Measurements from ENCODE around the gene CYP4F11.
"Not testable (repeated sequence)": the region's sequence is repeated elsewhere in the genome, so short reads cannot be mapped to it uniquely, and the experiment has no call there.

The CYP4F11 gene

DNA sequence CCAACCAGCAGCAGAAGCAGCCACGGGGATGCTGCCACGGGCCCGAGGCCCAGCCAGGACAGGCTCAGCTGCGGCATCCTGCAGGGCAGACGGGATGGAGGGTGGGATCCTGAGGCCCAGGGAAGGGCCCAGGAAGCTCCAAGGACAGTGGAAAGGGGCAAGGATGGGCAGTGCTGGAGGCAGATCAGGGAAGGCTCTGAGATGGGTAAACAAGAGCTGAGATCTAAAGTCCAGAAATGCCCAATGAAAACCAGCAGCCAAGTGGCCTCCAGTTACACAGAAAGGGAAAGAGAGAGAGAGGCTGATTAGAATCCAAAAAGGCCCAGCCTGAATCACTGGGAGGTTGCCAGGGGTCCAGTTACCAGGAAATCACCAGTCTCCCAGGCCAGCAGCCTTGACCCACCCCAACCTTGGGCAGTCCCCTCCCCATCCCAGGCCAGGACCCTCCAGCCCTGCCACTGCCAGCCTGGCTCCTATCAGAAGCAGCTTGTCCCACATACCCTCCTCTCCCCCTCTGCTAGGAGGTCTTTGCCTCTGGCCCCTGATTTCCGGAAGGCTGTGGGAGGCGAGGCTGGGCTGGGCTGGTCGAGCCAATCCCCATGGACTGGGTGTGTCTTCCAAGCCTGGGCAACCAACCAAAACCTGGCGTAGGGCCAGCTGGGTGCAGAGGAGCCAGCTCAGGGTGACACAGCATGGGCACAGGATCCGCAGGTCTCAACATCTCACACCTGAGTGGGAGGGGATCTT, at the start of gene CYP4F11:
Gene CYP4F11, minus strand, starts transcription at position 198 of the 747 bp plus-strand sequence. Its CDS starts 121 bp downstream, at position 77.
- peak; percentile 29 for DNase-seq

DNA sequence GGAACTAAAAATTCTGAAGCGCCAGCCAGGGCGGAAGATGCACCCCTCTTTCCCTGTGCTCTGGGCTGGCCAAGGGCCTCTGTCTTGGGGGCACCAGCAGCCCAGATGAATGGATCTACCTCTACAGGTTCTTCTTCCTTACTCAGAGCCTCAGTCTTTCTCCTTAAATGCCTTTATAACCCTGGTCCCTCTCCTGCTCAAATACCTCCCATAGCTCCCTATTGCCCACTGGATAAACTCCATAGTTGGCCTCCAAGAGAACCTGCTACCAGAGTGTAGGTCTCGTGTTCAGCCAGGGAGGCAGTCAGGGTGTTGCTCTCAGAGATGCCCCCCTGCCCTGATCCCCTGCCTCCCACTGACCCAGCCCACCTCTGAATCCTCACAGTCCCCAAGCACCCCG, 45.0 kb upstream of the CYP4F11 start:
- no peak for DNase-seq

DNA sequence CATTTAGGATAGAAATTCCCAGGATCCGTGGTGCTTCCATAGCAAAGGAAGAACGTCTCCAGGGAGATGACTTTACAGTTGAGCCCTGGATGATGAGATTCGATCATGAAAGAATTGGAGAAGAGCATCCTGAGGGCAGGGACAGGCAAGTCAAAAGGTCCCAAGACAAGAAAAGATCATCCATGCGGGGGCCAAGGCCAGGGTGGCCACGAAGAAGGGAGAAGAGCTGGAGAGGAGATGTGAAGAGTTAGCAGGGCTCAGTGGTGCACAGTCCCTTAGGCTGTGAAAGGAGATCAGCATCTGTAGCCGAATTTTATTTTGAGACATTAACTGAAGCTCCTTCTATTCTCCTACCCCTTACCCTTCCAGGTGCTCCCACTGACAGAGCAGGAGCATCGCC, 43.4 kb upstream of the CYP4F11 start:
- no peak for DNase-seq

GRCh38 chr19:15976836-15977689, 42.7 kb upstream of the CYP4F11 start:
- no peak for DNase-seq

DNA sequence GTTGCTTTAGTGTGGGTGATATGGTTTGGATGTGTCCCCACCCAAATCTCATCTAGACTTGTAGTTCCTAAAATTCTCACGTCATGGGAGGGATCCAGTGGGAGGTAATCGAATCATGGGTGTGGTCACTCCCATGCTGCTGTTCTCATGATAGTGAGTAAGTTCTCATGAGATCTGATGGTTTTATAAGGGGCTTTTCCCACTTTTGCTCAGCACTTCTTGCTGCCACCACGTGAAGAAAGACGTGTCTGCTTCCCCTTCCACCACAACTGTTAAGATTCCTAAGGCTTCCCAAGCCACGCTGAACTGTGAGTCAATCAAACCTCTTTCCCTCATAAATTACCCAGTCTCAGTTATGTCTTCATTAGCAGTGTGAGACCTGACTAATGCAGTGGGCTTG, 40.5 kb upstream of the CYP4F11 start:
- DNase-seq, result no peak

DNA sequence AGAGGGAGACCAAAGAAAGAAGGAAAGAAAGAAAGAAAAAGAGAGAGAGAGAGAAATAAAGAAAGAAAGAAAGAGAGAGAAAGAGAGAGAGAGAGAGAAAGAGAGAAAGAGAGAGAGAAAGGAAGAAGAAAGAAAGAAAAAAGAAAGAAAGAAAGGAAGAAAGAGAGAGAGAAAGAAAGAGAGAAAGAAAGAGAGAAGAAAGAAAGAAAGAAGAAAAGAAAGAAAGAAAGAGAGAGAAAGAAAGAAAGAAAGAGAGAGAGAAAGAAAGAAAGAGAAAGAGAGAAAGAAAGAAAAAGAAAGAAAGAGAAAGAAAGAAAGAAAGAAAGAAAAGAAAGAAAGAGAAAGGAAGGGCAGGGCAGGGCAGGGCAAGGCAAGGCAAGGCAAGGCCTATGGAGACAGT, 37.7 kb upstream of the CYP4F11 start:
- DNase-seq, result not testable (repeated sequence)

GRCh38 chr19:15971224-15971780, 37.0 kb upstream of the CYP4F11 start:
- DNase-seq, result no peak

GRCh38 chr19:15964231-15964630, 29.9 kb upstream of the CYP4F11 start:
- DNase-seq, result no peak

DNA sequence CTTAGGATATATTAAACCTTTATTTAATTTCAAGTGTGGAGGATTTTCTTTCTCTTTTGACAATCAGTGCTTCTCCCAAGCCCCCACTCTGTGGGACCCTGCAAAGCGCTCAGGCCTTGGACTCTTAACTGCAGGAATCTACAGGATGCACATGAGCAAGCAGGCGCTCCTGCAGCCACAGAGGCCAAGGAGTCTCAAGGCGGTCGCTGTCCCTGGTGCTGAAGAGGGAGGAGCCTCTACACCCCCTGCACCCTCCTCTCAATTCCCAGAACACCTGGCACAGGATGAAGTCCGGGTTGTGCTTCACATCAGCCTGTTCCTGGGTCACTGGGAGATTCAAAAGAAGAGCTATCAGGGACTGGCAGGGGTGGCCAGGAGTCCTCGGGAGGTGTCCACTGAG, 28.0 kb upstream of the CYP4F11 start:
- no peak for DNase-seq

DNA sequence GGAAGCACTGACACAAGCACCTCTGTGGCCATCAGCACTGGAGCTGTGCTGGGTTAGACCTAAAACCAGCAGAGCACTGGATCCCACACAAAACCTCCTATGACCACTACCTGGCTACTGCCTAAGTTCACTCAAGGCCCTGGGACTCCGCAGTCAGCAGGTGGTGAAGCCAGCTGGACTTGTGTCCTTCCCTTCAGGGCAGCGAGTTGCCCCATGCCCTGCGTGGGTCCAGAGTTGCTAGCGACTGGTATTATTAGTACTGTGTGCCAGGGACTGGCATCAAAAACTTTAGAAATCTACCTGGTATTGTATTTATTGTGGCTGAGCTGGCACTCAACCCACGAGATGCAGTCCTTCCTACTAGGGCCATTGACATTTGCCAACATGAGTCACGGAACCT, 20.5 kb upstream of the CYP4F11 start:
- no peak for DNase-seq

GRCh38 chr19:15948223-15949058, 14.1 kb upstream of the CYP4F11 start, which contains the start of gene OR10H4:
Gene OR10H4, plus strand, starts transcription at chr19:15949008. Its CDS starts 0 bp downstream, at chr19:15949008.
- no peak for DNase-seq

- no peak for DNase-seq
Observed at GRCh38 chr19:15945301-15945700, 11.0 kb upstream of the CYP4F11 start.

DNA sequence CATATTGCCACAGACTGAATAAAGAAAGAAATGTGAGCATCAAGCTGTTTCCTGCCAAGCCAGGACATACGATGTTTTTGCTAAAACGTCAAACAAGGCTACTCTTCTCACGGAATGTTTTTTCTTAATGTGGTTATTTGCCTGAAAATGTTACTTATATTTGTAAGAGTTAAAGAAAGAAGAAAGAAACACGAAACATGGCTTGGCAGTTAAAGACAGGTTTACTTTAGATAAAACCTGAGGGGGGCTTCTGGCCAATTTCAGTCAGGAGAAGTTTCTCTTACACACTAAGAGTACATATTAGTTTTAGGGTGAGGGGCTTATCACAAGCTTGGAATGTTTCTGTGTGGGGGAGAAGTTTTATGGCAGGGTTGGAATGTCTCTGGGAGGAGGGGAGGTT, 10.1 kb upstream of the CYP4F11 start:
- no peak for DNase-seq

- no peak for DNase-seq
Observed at GRCh38 chr19:15937771-15938170, 3.4 kb upstream of the CYP4F11 start.

DNA sequence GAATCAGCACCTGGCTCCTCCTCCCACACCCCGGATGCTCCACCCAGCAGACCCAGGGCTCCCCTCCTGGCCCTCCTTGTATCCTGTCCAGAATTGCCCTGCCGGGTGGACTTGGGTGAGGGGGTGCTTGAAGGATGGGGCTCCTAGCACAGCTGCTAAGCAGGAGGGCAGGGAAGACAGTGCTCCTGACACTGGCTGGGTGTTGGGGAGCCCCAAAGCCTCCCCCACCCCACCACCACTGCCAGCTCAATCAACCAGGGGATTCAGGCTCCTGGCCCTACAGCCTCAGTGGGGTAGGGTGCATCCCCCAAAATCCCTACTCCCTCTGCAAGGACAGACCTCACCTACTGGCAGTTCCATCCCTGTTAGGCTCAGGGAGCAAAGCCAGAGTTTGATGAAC, 2.6 kb upstream of the CYP4F11 start:
- DNase-seq, result no peak

DNA sequence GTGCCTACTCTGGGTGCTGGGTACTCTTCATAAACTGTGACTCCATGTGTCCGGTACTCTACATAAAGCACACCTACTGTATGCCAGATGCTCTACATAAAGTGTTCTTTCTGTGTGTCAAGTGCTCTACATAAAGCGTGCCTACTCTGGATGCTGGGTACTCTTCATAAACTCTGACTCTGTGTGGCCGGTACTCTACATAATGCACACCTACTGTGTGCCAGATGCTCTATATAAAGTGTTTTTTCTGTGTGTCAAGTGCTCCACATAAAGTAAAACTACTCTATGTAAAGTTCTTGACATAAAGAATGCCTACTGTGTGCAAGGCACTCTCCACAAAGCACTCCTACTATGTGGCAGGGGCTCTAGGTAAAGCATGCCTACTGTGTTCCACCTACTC, 1.8 kb upstream of the CYP4F11 start:
- DNase-seq, result no peak

GRCh38 chr19:15935167-15935702, 906 bp upstream of the CYP4F11 start:
- no peak for DNase-seq

GRCh38 chr19:15933761-15934331, 483 bp downstream of the CYP4F11 start:
- DNase-seq, result not testable (repeated sequence)

GRCh38 chr19:15928321-15928720, 6.0 kb downstream of the CYP4F11 start:
- DNase-seq, result no peak

DNA sequence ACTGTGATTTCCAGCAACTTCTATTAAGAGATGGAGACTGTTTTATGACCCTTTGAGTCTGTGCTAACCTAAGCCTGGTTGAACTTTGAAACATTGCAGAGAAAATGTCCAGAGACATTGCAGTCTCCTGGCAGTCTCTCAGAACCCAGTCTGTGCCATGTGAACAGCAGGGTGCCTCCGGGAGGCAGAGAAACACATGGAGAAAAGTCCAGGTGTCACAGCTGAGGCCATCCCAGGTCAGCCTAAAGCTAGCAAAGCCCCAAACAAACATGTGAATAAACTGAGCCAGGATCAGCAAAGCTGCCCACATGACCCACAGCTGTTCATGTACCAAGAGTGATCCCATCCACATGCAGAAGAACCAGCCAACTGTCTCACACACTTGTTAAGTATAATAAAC, 7.8 kb downstream of the CYP4F11 start:
- peak; percentile 53 for DNase-seq

DNA sequence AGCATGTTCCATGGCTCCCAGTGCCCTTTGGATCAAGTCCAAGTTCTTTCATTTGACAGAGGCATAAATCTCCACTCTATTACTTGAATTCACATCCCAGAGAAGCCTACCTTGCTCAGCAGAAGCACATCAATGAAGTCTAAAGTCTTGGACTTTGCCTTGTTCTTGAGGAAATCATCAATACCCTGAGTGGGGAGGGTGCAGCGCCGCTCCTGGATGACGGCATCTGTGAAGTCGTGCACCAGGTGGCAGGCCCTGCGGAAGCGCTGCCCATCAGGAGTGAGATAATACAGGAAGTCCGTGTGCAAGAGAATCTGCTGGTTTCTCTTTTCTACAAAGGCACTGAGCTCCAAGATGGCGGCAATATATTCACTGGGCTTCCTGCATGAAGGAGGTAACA, 10.6 kb downstream of the CYP4F11 start:
- DNase-seq, result no peak

DNA sequence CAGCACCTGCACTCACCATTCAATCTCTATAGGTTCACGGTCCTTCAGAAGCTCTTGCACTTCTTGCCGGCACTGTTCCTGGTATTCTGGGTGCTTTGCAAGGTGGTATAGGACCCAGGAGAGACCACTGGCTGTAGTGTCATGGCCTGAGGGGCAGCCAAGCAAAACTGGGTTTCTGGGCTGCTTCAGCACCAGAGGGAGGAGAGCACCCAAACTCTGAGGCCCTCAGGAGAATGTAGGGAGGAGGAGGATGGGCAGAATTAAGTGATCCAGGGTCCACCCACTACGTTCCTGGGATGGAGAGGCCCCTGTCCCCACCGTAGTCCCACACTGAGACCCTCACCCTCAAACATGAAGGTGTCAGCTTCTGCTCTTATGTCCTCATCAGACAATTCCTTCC, 12.3 kb downstream of the CYP4F11 start:
- DNase-seq, result no peak
